Cardiac muscle cell (in vitro differentiated cells and primary cell): Measurements from ENCODE around the gene CD86. TPM values are rescaled to one million over a fixed set of nuclear protein-coding genes. Genes with fewer than 3 reads are reported as not detected.

Experiments
- DNase-seq, 2 donors: peaks; one replicate each; pipeline versions ENCODE4 v3.0.0 to v3.0.0-alpha.2; 2010 to 2017; ENCODE audit warnings: low read depth in 1 of 2, low spot score in 1 of 2
- H3K27ac ChIP-seq: fragments of 200-600 bp; sonication (generic); 2 replicates; pipeline ENCODE4 v1.5.1; 2016
- H3K27me3 ChIP-seq: fragments of 200-600 bp; sonication (generic); 2 replicates; pipeline ENCODE4 v1.6.0; 2016; ENCODE audit warnings: control low read depth
- H3K36me3 ChIP-seq: fragments of 200-600 bp; sonication (generic); 2 replicates; pipeline ENCODE4 v1.5.1; 2016; ENCODE audit warnings: control low read depth
- H3K4me1 ChIP-seq: fragments of 200-600 bp; sonication (generic); 2 replicates; pipeline ENCODE4 v1.8.1; 2017; ENCODE audit warnings: low read depth, mild to moderate bottlenecking, mixed run types
- H3K4me3 ChIP-seq: fragments of 200-600 bp; sonication (generic); 2 replicates; pipeline ENCODE4 v1.5.1; 2016; ENCODE audit warnings: mild to moderate bottlenecking
- H3K9me3 ChIP-seq: fragments of 200-600 bp; sonication (generic); 2 replicates; pipeline ENCODE4 v1.5.1; 2017; ENCODE audit warnings: low read depth, mild to moderate bottlenecking, control low read depth
- polyA plus RNA-seq: library from polyadenylated mRNA; unstranded; fragments of >200 nt; fragmentation: Nextera tagmentation; extraction: Ambion mirVana; gene quantifications from 2 replicates; pipeline ENCODE4 v1.2.1, GENCODE V29; 2016
- total RNA-seq: library from RNA; depleted of rRNA; stranded (reverse); fragments of >200 nt; gene quantifications from 2 replicates; pipeline ENCODE4 v1.2.3, GENCODE V29; 2016
- TF ChIP-seq, protein P1 (sequence below): IDR thresholded peaks from 2 replicates; pipeline ENCODE4 v1.5.1; 2012; ENCODE audit warnings: low read depth, mild to moderate bottlenecking, low read length

Gene CD86
- total and polyA plus RNA-seq, 2 experiments from 2014 or later = not detected

DNA sequence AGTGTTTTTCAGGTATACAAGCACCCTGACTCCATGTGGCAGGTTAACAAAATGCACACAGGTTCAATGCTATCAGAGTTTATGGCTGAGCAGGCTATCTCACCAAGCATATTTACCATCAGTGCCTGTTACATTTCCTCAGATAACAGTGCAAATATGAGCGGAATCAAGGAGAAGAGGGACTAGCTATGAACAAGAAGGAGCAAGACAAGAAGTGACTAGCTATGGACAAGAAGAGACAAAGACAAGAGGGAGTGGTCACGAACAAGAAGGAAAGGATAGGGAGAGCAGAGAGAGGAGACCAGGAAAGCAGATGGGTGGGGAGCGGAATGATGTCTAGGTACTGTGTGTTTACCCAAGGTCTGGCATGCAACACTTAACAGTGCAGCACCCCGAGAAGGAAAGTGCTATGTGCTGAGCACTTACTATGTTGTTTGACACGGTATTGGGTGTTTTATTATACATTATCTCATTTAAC, 41.7 kb upstream of the CD86 start:
- Histone ChIP-seq H3K36me3 (no peaks in the 10 kb centered on the region), H3K4me3 (no peak overlapping the region), H3K4me1 (no peaks in the 10 kb centered on the region), H3K9me3 (no peaks in the 10 kb centered on the region), H3K27me3 (no peaks in the 10 kb centered on the region), H3K27ac (no peak overlapping the region)
- DNase-seq = no peak
- TF ChIP-seq, protein P1, sequence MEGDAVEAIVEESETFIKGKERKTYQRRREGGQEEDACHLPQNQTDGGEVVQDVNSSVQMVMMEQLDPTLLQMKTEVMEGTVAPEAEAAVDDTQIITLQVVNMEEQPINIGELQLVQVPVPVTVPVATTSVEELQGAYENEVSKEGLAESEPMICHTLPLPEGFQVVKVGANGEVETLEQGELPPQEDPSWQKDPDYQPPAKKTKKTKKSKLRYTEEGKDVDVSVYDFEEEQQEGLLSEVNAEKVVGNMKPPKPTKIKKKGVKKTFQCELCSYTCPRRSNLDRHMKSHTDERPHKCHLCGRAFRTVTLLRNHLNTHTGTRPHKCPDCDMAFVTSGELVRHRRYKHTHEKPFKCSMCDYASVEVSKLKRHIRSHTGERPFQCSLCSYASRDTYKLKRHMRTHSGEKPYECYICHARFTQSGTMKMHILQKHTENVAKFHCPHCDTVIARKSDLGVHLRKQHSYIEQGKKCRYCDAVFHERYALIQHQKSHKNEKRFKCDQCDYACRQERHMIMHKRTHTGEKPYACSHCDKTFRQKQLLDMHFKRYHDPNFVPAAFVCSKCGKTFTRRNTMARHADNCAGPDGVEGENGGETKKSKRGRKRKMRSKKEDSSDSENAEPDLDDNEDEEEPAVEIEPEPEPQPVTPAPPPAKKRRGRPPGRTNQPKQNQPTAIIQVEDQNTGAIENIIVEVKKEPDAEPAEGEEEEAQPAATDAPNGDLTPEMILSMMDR = no peak

DNA sequence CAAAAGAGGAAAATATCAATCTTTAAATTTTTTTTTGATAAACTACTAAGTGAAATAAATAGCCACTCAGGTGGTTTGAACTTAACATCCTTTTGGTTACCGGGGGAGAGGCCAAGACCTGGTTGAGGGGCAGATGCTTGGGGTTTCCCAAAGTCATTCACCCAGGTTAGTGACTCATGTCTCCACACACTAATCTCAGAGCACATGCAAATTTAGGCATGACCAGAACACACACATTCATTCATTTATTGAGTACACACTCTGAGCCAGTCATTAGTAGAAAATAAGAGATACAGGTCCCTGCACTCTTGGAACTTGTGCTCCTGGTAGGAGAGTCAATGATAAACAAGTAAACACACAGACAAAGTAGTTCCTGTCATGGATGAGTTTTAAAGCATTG, 40.4 kb upstream of the CD86 start:
- TF ChIP-seq, protein P1 = no peak
- DNase-seq = no peak
- Histone ChIP-seq H3K4me3 (no peak overlapping the region), H3K36me3 (no peaks in the 10 kb centered on the region), H3K27me3 (peaks cover 2% of the 10 kb centered on the region), H3K9me3 (no peaks in the 10 kb centered on the region), H3K4me1 (peaks cover 4% of the 10 kb centered on the region), H3K27ac (no peak overlapping the region)

DNA sequence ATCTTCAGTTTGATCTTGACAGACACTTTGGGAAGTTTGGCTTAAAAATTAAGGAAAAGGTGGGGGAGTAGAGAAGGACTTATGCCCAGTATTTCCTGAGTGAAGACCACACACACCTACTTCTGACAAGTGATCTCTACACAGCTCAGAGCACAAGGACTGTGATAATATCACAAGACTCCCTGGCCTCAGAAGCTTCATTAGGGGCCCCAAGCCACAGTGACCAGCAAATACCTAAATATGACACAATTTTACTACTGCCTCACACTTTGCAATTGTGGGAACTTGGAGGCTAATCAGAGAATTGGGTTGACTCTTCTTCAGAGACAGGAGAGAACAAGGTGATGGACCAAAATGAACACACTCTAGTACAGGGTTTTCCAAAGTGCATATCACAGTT, 35.7 kb upstream of the CD86 start:
- H3K9me3 ChIP-seq = no peaks in the 10 kb centered on the region
- no peak overlapping the region for H3K4me3 ChIP-seq
- peaks cover 4% of the 10 kb centered on the region for H3K4me1 ChIP-seq
- DNase-seq = no peak
- TF ChIP-seq, protein P1 = no peak
- H3K36me3 ChIP-seq = no peaks in the 10 kb centered on the region
- peaks cover 31% of the 10 kb centered on the region for H3K27me3 ChIP-seq
- H3K27ac ChIP-seq = no peak overlapping the region

DNA sequence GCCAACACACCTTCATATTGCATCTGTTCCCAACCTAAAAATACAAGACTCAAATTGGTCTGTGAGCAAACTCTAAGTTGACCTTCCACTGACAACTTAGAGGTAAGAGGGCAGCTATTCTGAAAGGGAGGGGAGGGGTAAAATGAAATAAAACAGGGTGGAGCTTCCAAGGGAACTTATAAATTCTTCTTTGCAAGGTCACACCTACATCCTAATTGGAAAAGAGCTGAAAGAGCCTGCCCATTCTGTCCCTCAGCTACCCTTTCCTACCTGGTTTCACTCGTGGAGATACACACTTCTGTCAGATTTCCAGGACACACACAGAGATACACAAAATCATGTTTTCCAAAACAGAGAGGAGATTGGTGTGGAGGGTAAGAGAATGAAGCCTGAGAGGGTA, 34.1 kb upstream of the CD86 start:
- Histone ChIP-seq H3K27ac (no peak overlapping the region), H3K36me3 (no peaks in the 10 kb centered on the region), H3K9me3 (no peaks in the 10 kb centered on the region), H3K4me3 (no peak overlapping the region), H3K4me1 (peaks cover 4% of the 10 kb centered on the region), H3K27me3 (peaks cover 31% of the 10 kb centered on the region)
- no peak for DNase-seq
- TF ChIP-seq, protein P1 = no peak

DNA sequence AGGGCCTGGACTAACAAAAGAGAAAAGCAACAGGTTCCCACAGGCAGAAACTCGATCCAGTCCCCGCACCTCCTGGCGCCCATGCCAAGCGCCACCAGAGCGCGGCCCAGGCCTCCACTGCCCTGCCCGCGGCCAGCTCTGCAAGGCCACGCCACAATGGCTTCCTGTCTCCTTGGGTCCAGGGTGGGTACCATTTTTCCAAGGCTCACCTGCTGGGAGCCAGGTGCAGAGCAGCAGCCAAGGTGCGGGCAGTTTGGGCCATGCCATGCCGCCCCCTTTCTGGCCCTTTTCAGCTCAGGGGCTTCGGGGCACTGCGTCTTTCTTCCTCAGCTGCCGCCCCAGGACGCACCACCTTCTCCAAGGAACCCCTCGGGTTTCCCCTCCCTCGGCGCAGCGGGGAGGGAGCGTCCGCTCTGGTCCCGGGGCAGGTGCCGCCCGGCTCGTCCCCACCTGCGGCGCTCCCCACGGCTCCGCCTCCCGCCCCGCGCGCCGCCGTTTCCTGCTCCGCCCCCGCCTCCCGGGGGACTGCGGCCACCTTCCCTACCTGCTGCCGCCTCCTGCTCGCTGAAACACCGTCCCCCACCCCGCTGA, 33.3 kb upstream of the CD86 start, which contains the start of gene ILDR1:
ILDR1 (minus strand) TSS at position 437 of the 591 bp plus-strand sequence; CDS start at position 267, 170 bp downstream.
- TF ChIP-seq, protein P1 = no peak
- Histone ChIP-seq H3K9me3 (no peaks in the 10 kb centered on the region), H3K4me1 (peaks cover 4% of the 10 kb centered on the region), H3K36me3 (no peaks in the 10 kb centered on the region), H3K27ac (no peak within 1 kb of the TSS), H3K27me3 (peaks cover 31% of the 10 kb centered on the region), H3K4me3 (peak within 1 kb of the TSS; percentile 36)
- peak in 1 of 2 donors; percentile 19 for DNase-seq
